Stomach (tissue), 9 donors: ENCODE measurements around the gene STK32A. TPM values are rescaled to one million over a fixed set of nuclear protein-coding genes. Genes with fewer than 3 reads are reported as not detected.

Source experiments
- DNase-seq, 2 donors: peaks; one replicate each; pipeline versions ENCODE4 v3.0.0 to v3.0.0-alpha.2; 2013 to 2019
- H3K27ac ChIP-seq, 5 donors: fragments of 200-600 bp in 4 of 5; sonication (generic) in 4 of 5; one replicate each; pipeline ENCODE4 v1.5.1; 2013 to 2019; ENCODE audit warnings: mild to moderate bottlenecking in 1 of 5, moderate library complexity in 1 of 5
- H3K27me3 ChIP-seq, 3 donors: fragments of 200-600 bp; sonication (generic); one replicate each; pipeline ENCODE4 v1.5.1; 2017 to 2019; ENCODE audit warnings: mixed run types in 1 of 3
- H3K36me3 ChIP-seq, 4 donors: fragments of 200-600 bp; sonication (generic); 1 replicate in 3 of 4; 2 replicates in 1 of 4; pipeline ENCODE4 v1.5.1; 2016 to 2019
- H3K4me1 ChIP-seq, 4 donors: fragments of 200-600 bp; sonication (generic); one replicate each; pipeline ENCODE4 v1.5.1; 2016 to 2019
- H3K4me3 ChIP-seq, 4 donors: fragments of 200-600 bp; sonication (generic) in 3 of 4; one replicate each; pipeline ENCODE4 v1.5.1; 2016 to 2019; ENCODE audit warnings: mild to moderate bottlenecking in 1 of 4
- H3K9me3 ChIP-seq, 4 donors: fragments of 200-600 bp; sonication (generic); one replicate each; pipeline ENCODE4 v1.5.1; 2016 to 2019
- CTCF ChIP-seq, 7 experiments: fragments of 450-650 bp in 4 of 7; fragments of 200-600 bp in 3 of 7; sonication (generic) in 3 of 7; IDR thresholded peaks; one replicate each; pipeline ENCODE4 v1.5.1; 2016 to 2019; ENCODE audit warnings: antibody characterized with exemption in 7 of 7, control low read depth in 2 of 7, mild to moderate bottlenecking in 1 of 7
- EP300 ChIP-seq: sonication (generic); formaldehyde crosslinking; IDR thresholded peaks from one replicate; pipeline ENCODE4 v1.6.1; 2017; ENCODE audit warnings: antibody characterized with exemption
- POLR2A ChIP-seq, 4 donors: fragments of 450-650 bp; IDR thresholded peaks; one replicate each; pipeline ENCODE4 v1.6.1; 2016; ENCODE audit warnings: antibody characterized with exemption in 4 of 4, control low read depth in 2 of 4, mild to moderate bottlenecking in 1 of 4, moderate library complexity in 1 of 4
- POLR2AphosphoS5 ChIP-seq, 3 donors: sonication (generic); formaldehyde crosslinking; IDR thresholded peaks; one replicate each; pipeline ENCODE4 v1.6.1; 2016; ENCODE audit warnings: antibody characterized with exemption in 3 of 3
- WGBS, 5 donors: extraction: QIAGEN DNeasy Blood & Tissue Kit in 3 of 5; methylation state at CpG; one replicate each; pipeline versions ENCODE4 v1.1.5 to v1.1.7; 2013 to 2018; 5-methylcytosine and 5-hydroxymethylcytosine counted together
- intact Hi-C: fragments of 100-400 bp; cut with DNase I; formaldehyde crosslinking; loops from one replicate; pipeline ENCODE4 v1.15.1; 2023; ENCODE audit warnings: low total_unique reads
- polyA plus RNA-seq, 3 donors: library from polyadenylated mRNA; stranded (reverse); fragments of 200-250 nt; gene quantifications; one replicate each; pipeline ENCODE4 v1.2.3, GENCODE V29; 2013
- total RNA-seq, 5 donors: library from RNA; depleted of rRNA; stranded (reverse); fragments of >200 nt; gene quantifications; one replicate each; pipeline versions ENCODE4 v1.1.0 to v1.2.3, GENCODE V29; 2014 to 2016
- donor health status: healthy with polysubstance abuse.
- donor health status: Bipolar disorder and iron deficiency.
- donor health status: healthy.

Gene STK32A
- total and polyA plus RNA-seq, 8 donors: 0.48 to 29.7 (median 0.62) TPM

GRCh38 chr5:147346006-147346561, 111.3 kb downstream of the STK32A start:
- no peak for DNase-seq
- Histone ChIP-seq H3K27me3 (no peaks in the 10 kb centered on the region), H3K9me3 (no peaks in the 10 kb centered on the region), H3K27ac (no peak overlapping the region), H3K4me1 (no peaks in the 10 kb centered on the region), H3K36me3 (no peaks in the 10 kb centered on the region), H3K4me3 (no peak overlapping the region)
- intact Hi-C loops: no loop called here
- 78 to 85% (median 79%) methylated on average over 5 of the region's 5 CpGs for WGBS, 5 donors
- TF ChIP-seq POLR2AphosphoS5 (IDR thresholded peaks at IDR 0.05): no peak
- no peak for TF ChIP-seq POLR2A (IDR thresholded peaks at IDR 0.05)
- no peak for TF ChIP-seq EP300
- TF ChIP-seq CTCF (IDR thresholded peaks at IDR 0.05): no peak

DNA sequence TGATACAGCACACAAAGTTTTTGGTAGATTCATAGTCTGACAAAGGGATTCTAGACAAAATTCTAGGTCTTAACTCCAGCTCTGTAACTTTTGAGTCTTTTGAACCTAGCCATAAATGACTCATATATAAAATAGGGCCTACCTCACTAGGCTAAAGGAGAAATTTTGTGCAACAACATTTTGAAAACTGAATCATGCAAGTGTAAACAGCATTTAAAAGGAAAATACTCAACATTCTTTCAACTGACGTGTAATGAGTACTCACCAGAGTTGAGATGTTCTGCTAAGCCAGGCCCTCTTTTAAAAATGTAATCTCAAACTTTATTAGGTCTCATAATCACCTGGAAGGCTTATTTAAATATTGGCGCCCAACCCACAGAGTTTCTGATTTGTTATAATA, 113.2 kb downstream of the STK32A start:
- 77 to 83% (median 81%) methylated on average over 2 of the region's 2 CpGs for WGBS, 5 donors
- Histone ChIP-seq H3K9me3 (no peaks in the 10 kb centered on the region), H3K27me3 (no peaks in the 10 kb centered on the region), H3K36me3 (no peaks in the 10 kb centered on the region), H3K4me1 (no peaks in the 10 kb centered on the region), H3K4me3 (no peak overlapping the region), H3K27ac (no peak overlapping the region)
- no peak for DNase-seq
- intact Hi-C loops: no loop called here
- TF ChIP-seq EP300: no peak
- TF ChIP-seq POLR2AphosphoS5 (IDR thresholded peaks at IDR 0.05): no peak
- no peak for TF ChIP-seq POLR2A (IDR thresholded peaks at IDR 0.05)
- no peak for TF ChIP-seq CTCF (IDR thresholded peaks at IDR 0.05)

DNA sequence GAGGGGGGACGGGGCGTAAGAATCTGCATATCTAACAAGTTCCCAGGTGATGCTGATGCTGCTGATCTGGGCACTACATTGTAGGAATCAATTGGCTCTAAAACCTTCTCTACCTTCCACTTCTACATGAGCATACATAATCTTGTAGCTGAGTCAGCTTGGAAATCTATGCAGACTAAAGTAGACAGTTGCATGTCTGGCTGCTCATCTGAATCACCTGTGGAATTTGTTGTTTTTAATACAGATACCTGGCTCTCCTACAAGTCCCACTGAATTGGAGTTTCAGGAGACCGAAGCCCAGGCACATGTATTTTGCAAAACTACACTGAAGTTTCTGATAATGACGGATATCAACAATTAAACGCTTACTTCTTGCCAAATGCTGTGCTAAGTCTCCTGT, 113.6 kb downstream of the STK32A start:
- H3K27ac ChIP-seq: no peak overlapping the region
- 91 to 96% (median 94%) methylated on average over 5 of the region's 5 CpGs for WGBS, 5 donors

DNA sequence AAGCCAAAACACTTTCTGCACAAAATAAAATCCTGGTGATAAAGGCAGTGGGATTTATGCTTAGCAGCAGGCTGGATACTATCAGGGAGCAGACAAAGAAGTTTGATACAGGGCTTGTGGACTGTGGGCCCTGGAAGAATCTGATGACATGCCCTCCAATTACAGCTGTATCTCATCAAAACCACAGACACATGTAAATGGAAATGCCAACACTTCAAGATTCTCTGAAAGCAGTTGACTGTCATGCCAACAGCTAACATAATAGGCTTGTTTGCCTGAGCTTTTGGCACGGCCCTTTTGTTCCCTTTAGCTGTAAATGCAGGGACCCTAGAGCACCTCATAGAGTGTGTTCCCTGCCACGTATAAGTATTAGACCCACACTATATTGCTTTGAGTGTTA, 114.4 kb downstream of the STK32A start:
- Histone ChIP-seq H3K27me3 (no peaks in the 10 kb centered on the region), H3K27ac (no peak overlapping the region), H3K4me1 (no peaks in the 10 kb centered on the region), H3K36me3 (no peaks in the 10 kb centered on the region), H3K4me3 (no peak overlapping the region), H3K9me3 (no peaks in the 10 kb centered on the region)
- DNase-seq: no peak
- intact Hi-C loops: no loop called here
- no peak for TF ChIP-seq POLR2AphosphoS5 (IDR thresholded peaks at IDR 0.05)
- TF ChIP-seq CTCF (IDR thresholded peaks at IDR 0.05): no peak
- no peak for TF ChIP-seq EP300
- TF ChIP-seq POLR2A (IDR thresholded peaks at IDR 0.05): no peak
- 59 to 87% (median 84%) methylated on average over 2 of the region's 2 CpGs for WGBS, 5 donors

More for the DNA sequence above, 113.6 kb downstream of the STK32A start:
- TF ChIP-seq POLR2AphosphoS5 (IDR thresholded peaks at IDR 0.05): no peak
- no peak for TF ChIP-seq CTCF (IDR thresholded peaks at IDR 0.05)
- TF ChIP-seq EP300: no peak
- no peak for TF ChIP-seq POLR2A (IDR thresholded peaks at IDR 0.05)
- no peak overlapping the region for H3K4me3 ChIP-seq
- no peaks in the 10 kb centered on the region for H3K4me1 ChIP-seq
- intact Hi-C loops: no loop called here
- no peaks in the 10 kb centered on the region for H3K36me3 ChIP-seq
- no peaks in the 10 kb centered on the region for H3K27me3 ChIP-seq
- DNase-seq: no peak
- H3K9me3 ChIP-seq: no peaks in the 10 kb centered on the region
